Activated naive CD4-positive, alpha-beta T cell treated with anti-CD3 and anti-CD28 coated beads for 36 hours (primary cell): ENCODE measurements around the gene VSTM2B. TPM values are rescaled to one million over a fixed set of nuclear protein-coding genes. Genes with fewer than 3 reads are reported as not detected.
"Not testable (repeated sequence)": the region's sequence is repeated elsewhere in the genome, so short reads cannot be mapped to it uniquely, and the experiment has no call there.

Experiments
- CTCF ChIA-PET: fragments of 350-600 bp; sonication (Branson Sonifier 250); formaldehyde crosslinking; loops from one replicate; lab custom pipeline; 2021; ENCODE audit warnings: antibody characterized with exemption; lab: Charles Lee
- DNase-seq: peaks from one replicate; pipeline ENCODE4 v3.0.0-alpha.2; 2020
- H3K27ac Mint-ChIP-seq: one replicate; pipeline ENCODE4 v1.8.0; 2021; ENCODE audit warnings: mild to moderate bottlenecking, mixed read lengths
- H3K27me3 Mint-ChIP-seq: one replicate; pipeline ENCODE4 v1.8.0; 2021; ENCODE audit warnings: low read depth, mixed read lengths
- H3K36me3 Mint-ChIP-seq: one replicate; pipeline ENCODE4 v1.8.0; 2021; ENCODE audit warnings: low read depth, mixed read lengths
- H3K4me1 Mint-ChIP-seq: one replicate; pipeline ENCODE4 v1.8.0; 2021; ENCODE audit warnings: low read depth, mixed read lengths
- H3K4me3 Mint-ChIP-seq: one replicate; pipeline ENCODE4 v1.8.0; 2021; ENCODE audit warnings: mild to moderate bottlenecking, moderate library complexity, mixed read lengths
- H3K9me3 Mint-ChIP-seq: one replicate; pipeline ENCODE4 v1.8.0; 2021; ENCODE audit warnings: mixed read lengths
- intact Hi-C: fragments of 100-400 bp; cut with micrococcal nuclease; formaldehyde crosslinking; loops from one replicate; pipeline ENCODE4 v1.15.1; 2023
- total RNA-seq, 2 experiments: library from RNA; stranded (reverse); gene quantifications; one replicate each; pipeline ENCODE4 v1.2.3, GENCODE V29; 2021

VSTM2B gene
- total RNA-seq, 2 experiments from 2014 or later: not detected

GRCh38 chr19:29538146-29538545 lies 12.4 kb downstream of the VSTM2B start:
- H3K36me3 Mint-ChIP-seq: no peaks in the 10 kb centered on the region
- no peak for DNase-seq
- no peak overlapping the region for H3K27ac Mint-ChIP-seq
- no peaks in the 10 kb centered on the region for H3K4me1 Mint-ChIP-seq
- CTCF ChIA-PET: interaction anchor here (0.7 to 2.8 kb wide), 2 partner anchors 10 to 72 kb away, joined by 3 to 10 read pairs; no protein-coding TSS in a partner anchor
- intact Hi-C loops: no loop called here
- H3K27me3 Mint-ChIP-seq: peaks cover 8% of the 10 kb centered on the region
- H3K9me3 Mint-ChIP-seq: peaks cover 2% of the 10 kb centered on the region
- no peak overlapping the region for H3K4me3 Mint-ChIP-seq

- H3K9me3 Mint-ChIP-seq: peaks cover 2% of the 10 kb centered on the region
Measured at GRCh38 chr19:29538651-29539050, 12.9 kb downstream of the VSTM2B start.

GRCh38 chr19:29539131-29539530 lies 13.3 kb downstream of the VSTM2B start:
- H3K9me3 Mint-ChIP-seq: peaks cover 2% of the 10 kb centered on the region
- no peaks in the 10 kb centered on the region for H3K36me3 Mint-ChIP-seq
- no peaks in the 10 kb centered on the region for H3K4me1 Mint-ChIP-seq
- CTCF ChIA-PET: no interaction called here
- H3K27me3 Mint-ChIP-seq: peaks cover 5% of the 10 kb centered on the region
- intact Hi-C loops: no loop called here
- H3K4me3 Mint-ChIP-seq: no peak overlapping the region
- no peak for DNase-seq
- no peak overlapping the region for H3K27ac Mint-ChIP-seq

More at GRCh38 chr19:29538651-29539050, 12.9 kb downstream of the VSTM2B start:
- no peak for DNase-seq
- Mint-ChIP-seq H3K4me1 (no peaks in the 10 kb centered on the region), H3K36me3 (no peaks in the 10 kb centered on the region), H3K27ac (no peak overlapping the region), H3K27me3 (peaks cover 8% of the 10 kb centered on the region), H3K4me3 (no peak overlapping the region)
- intact Hi-C loops: no loop called here
- CTCF ChIA-PET: interaction anchor here (0.7 kb wide), 1 partner anchor 72 kb away, joined by 3 read pairs; no protein-coding TSS in a partner anchor

GRCh38 chr19:29539670-29540069 lies 13.9 kb downstream of the VSTM2B start:
- H3K4me3 Mint-ChIP-seq: no peak overlapping the region
- peaks cover 5% of the 10 kb centered on the region for H3K27me3 Mint-ChIP-seq
- no peak for DNase-seq
- CTCF ChIA-PET: no interaction called here
- intact Hi-C loops: no loop called here
- H3K4me1 Mint-ChIP-seq: no peaks in the 10 kb centered on the region
- no peaks in the 10 kb centered on the region for H3K36me3 Mint-ChIP-seq
- peaks cover 2% of the 10 kb centered on the region for H3K9me3 Mint-ChIP-seq
- no peak overlapping the region for H3K27ac Mint-ChIP-seq

- Mint-ChIP-seq H3K4me1 (no peaks in the 10 kb centered on the region), H3K4me3 (no peak overlapping the region), H3K9me3 (peaks cover 2% of the 10 kb centered on the region), H3K36me3 (no peaks in the 10 kb centered on the region), H3K27me3 (peaks cover 9% of the 10 kb centered on the region), H3K27ac (no peak overlapping the region)
- CTCF ChIA-PET: no interaction called here
- intact Hi-C loops: no loop called here
- no peak for DNase-seq
Measured at GRCh38 chr19:29540114-29540513, 14.3 kb downstream of the VSTM2B start.

- Mint-ChIP-seq H3K36me3 (no peaks in the 10 kb centered on the region), H3K4me1 (no peaks in the 10 kb centered on the region), H3K4me3 (no peak overlapping the region), H3K9me3 (peaks cover 2% of the 10 kb centered on the region), H3K27ac (no peak overlapping the region), H3K27me3 (peaks cover 11% of the 10 kb centered on the region)
- DNase-seq: no peak
- CTCF ChIA-PET: no interaction called here
- intact Hi-C loops: no loop called here
Measured at GRCh38 chr19:29541473-29542253, 15.9 kb downstream of the VSTM2B start.

- no peak overlapping the region for H3K27ac Mint-ChIP-seq
- CTCF ChIA-PET: no interaction called here
- peaks cover 11% of the 10 kb centered on the region for H3K27me3 Mint-ChIP-seq
- no peak for DNase-seq
- intact Hi-C loops: no loop called here
- H3K4me1 Mint-ChIP-seq: no peaks in the 10 kb centered on the region
- H3K36me3 Mint-ChIP-seq: no peaks in the 10 kb centered on the region
- peaks cover 2% of the 10 kb centered on the region for H3K9me3 Mint-ChIP-seq
- H3K4me3 Mint-ChIP-seq: no peak overlapping the region
Measured at GRCh38 chr19:29542327-29542726, 16.5 kb downstream of the VSTM2B start.

- no peak for DNase-seq
- H3K4me3 Mint-ChIP-seq: no peak overlapping the region
- intact Hi-C loops: no loop called here
- H3K27ac Mint-ChIP-seq: no peak overlapping the region
- CTCF ChIA-PET: no interaction called here
- peaks cover 2% of the 10 kb centered on the region for H3K9me3 Mint-ChIP-seq
- no peaks in the 10 kb centered on the region for H3K4me1 Mint-ChIP-seq
- no peaks in the 10 kb centered on the region for H3K36me3 Mint-ChIP-seq
- H3K27me3 Mint-ChIP-seq: peaks cover 16% of the 10 kb centered on the region
Measured at GRCh38 chr19:29542776-29543175, 17.0 kb downstream of the VSTM2B start.

GRCh38 chr19:29543381-29543780 lies 17.6 kb downstream of the VSTM2B start:
- CTCF ChIA-PET: interaction anchor here (1.0 kb wide), 1 partner anchor 13 kb away, joined by 3 read pairs; no protein-coding TSS in a partner anchor
- peaks cover 1% of the 10 kb centered on the region for H3K9me3 Mint-ChIP-seq
- H3K36me3 Mint-ChIP-seq: no peaks in the 10 kb centered on the region
- H3K4me1 Mint-ChIP-seq: no peaks in the 10 kb centered on the region
- H3K27ac Mint-ChIP-seq: no peak overlapping the region
- DNase-seq: no peak
- H3K4me3 Mint-ChIP-seq: no peak overlapping the region
- H3K27me3 Mint-ChIP-seq: peaks cover 18% of the 10 kb centered on the region
- intact Hi-C loops: no loop called here

GRCh38 chr19:29544656-29545360 lies 19.0 kb downstream of the VSTM2B start:
- no peak overlapping the region for H3K4me3 Mint-ChIP-seq
- H3K4me1 Mint-ChIP-seq: no peaks in the 10 kb centered on the region
- H3K27me3 Mint-ChIP-seq: peaks cover 21% of the 10 kb centered on the region
- no peaks in the 10 kb centered on the region for H3K36me3 Mint-ChIP-seq
- intact Hi-C loops: no loop called here
- H3K27ac Mint-ChIP-seq: no peak overlapping the region
- no peak for DNase-seq
- CTCF ChIA-PET: no interaction called here
- no peaks in the 10 kb centered on the region for H3K9me3 Mint-ChIP-seq

GRCh38 chr19:29545447-29545846 lies 19.7 kb downstream of the VSTM2B start:
- intact Hi-C loops: not testable (repeated sequence)

GRCh38 chr19:29545866-29546582 lies 20.2 kb downstream of the VSTM2B start:
- intact Hi-C loops: no loop called here

More at GRCh38 chr19:29545447-29545846, 19.7 kb downstream of the VSTM2B start:
- H3K27ac Mint-ChIP-seq, DNase-seq, H3K36me3 Mint-ChIP-seq, H3K4me1 Mint-ChIP-seq, H3K4me3 Mint-ChIP-seq, H3K9me3 Mint-ChIP-seq, CTCF ChIA-PET: not testable (repeated sequence)
- H3K27me3 Mint-ChIP-seq: peaks cover 18% of the 10 kb centered on the region

More at GRCh38 chr19:29545866-29546582, 20.2 kb downstream of the VSTM2B start:
- Mint-ChIP-seq H3K4me3 (no peak overlapping the region), H3K4me1 (no peaks in the 10 kb centered on the region), H3K9me3 (no peaks in the 10 kb centered on the region), H3K36me3 (no peaks in the 10 kb centered on the region), H3K27me3 (peaks cover 20% of the 10 kb centered on the region), H3K27ac (no peak overlapping the region)
- CTCF ChIA-PET: no interaction called here
- no peak for DNase-seq
